GM23338 (cell line): ENCODE data around the gene COBL. TPM values are rescaled to one million over a fixed set of nuclear protein-coding genes. Genes with fewer than 3 reads are reported as not detected.

Experiments
- ATAC-seq: fragments of 200-7000 bp; cut with Tn5 transposase; 3 replicates; pipeline ENCODE4 v1.9.1; 2020
- DNase-seq: peaks from one replicate; pipeline ENCODE4 v3.0.0-alpha.2; 2015; ENCODE audit warnings: low spot score
- H2AFZ ChIP-seq: fragments of 200-600 bp; sonication (generic); 2 replicates; pipeline ENCODE4 v1.8.0; 2016; ENCODE audit warnings: antibody characterized with exemption, mild to moderate bottlenecking, moderate library complexity
- H3F3A ChIP-seq: fragments of 200-600 bp; sonication (generic); replicated peaks from 2 replicates; pipeline ENCODE4 v1.8.0; 2017; ENCODE audit warnings: antibody characterized with exemption, mixed run types, low read depth
- H3K27ac ChIP-seq: fragments of 200-600 bp; sonication (generic); 2 replicates; pipeline ENCODE4 v1.6.1; 2016; ENCODE audit warnings: low read depth
- H3K27me3 ChIP-seq: fragments of 200-600 bp; sonication (generic); 2 replicates; pipeline ENCODE4 v1.8.0; 2016; ENCODE audit warnings: mild to moderate bottlenecking, mixed run types, moderate library complexity; ENCODE audit not compliant: insufficient read depth
- H3K36me3 ChIP-seq: fragments of 200-600 bp; sonication (generic); 2 replicates; pipeline ENCODE4 v1.8.0; 2016; ENCODE audit warnings: mild to moderate bottlenecking; ENCODE audit not compliant: insufficient read depth
- H3K4me1 ChIP-seq: fragments of 200-600 bp; sonication (generic); 2 replicates; pipeline ENCODE4 v1.8.0; 2016; ENCODE audit warnings: mild to moderate bottlenecking, moderate library complexity; ENCODE audit not compliant: insufficient read depth
- H3K4me2 ChIP-seq: fragments of 200-600 bp; sonication (generic); 2 replicates; pipeline ENCODE4 v1.7.1; 2017; ENCODE audit warnings: mixed run types
- H3K4me3 ChIP-seq: fragments of 200-600 bp; sonication (generic); 2 replicates; pipeline ENCODE4 v1.6.1; 2016; ENCODE audit warnings: mixed run types
- H3K79me2 ChIP-seq: fragments of 200-600 bp; sonication (generic); replicated peaks from 2 replicates; pipeline ENCODE4 v1.8.0; 2017; ENCODE audit warnings: mild to moderate bottlenecking; ENCODE audit not compliant: insufficient read depth
- H3K9me2 ChIP-seq: fragments of 200-600 bp; sonication (generic); 2 replicates; pipeline ENCODE4 v1.8.0; 2017; ENCODE audit not compliant: insufficient read depth
- H4K20me1 ChIP-seq: fragments of 200-600 bp; sonication (generic); replicated peaks from 2 replicates; pipeline ENCODE4 v1.8.0; 2017; ENCODE audit warnings: mild to moderate bottlenecking; ENCODE audit not compliant: insufficient read depth
- H3K27ac Mint-ChIP-seq: 2 replicates; pipeline ENCODE4 v1.8.0; 2020; ENCODE audit warnings: inconsistent platforms, mild to moderate bottlenecking, moderate library complexity, mixed read lengths
- H3K27me3 Mint-ChIP-seq: 3 replicates; pipeline ENCODE4 v1.8.0; 2022; ENCODE audit warnings: low read depth, mild to moderate bottlenecking, moderate library complexity, mixed read lengths, inconsistent platforms; ENCODE audit not compliant: insufficient read depth, poor library complexity
- H3K36me3 Mint-ChIP-seq: 3 replicates; pipeline ENCODE4 v1.8.0; 2021; ENCODE audit warnings: low read depth, mild to moderate bottlenecking, inconsistent platforms, moderate library complexity, mixed read lengths
- H3K4me1 Mint-ChIP-seq: 3 replicates; pipeline ENCODE4 v1.8.0; 2020; ENCODE audit warnings: mild to moderate bottlenecking, inconsistent platforms, mixed read lengths
- H3K4me3 Mint-ChIP-seq: 3 replicates; pipeline ENCODE4 v1.8.0; 2021; ENCODE audit warnings: moderate library complexity, mild to moderate bottlenecking, inconsistent platforms, mixed read lengths
- H3K9me3 Mint-ChIP-seq: 3 replicates; pipeline ENCODE4 v1.8.0; 2020; ENCODE audit warnings: moderate library complexity, mild to moderate bottlenecking, inconsistent platforms, mixed read lengths
- CREB1 ChIP-seq: fragments of 250-450 bp; sonication (Bioruptor Pico); IDR thresholded peaks from 2 replicates; pipeline ENCODE4 v1.5.0; 2020; ENCODE audit warnings: low read depth, mild to moderate bottlenecking, moderate library complexity
- EZH2phosphoT487 ChIP-seq: fragments of 200-600 bp; sonication (generic); IDR thresholded peaks from one replicate; pipeline ENCODE4 v1.8.1; 2018; ENCODE audit warnings: antibody characterized with exemption; ENCODE audit not compliant: unreplicated experiment
- JUNB ChIP-seq: IDR thresholded peaks from one replicate; pipeline ENCODE4 v1.6.1; 2016; ENCODE audit warnings: antibody characterized with exemption; ENCODE audit not compliant: unreplicated experiment
- STAT1 ChIP-seq: IDR thresholded peaks from one replicate; pipeline ENCODE4 v1.6.1; 2016; ENCODE audit warnings: antibody characterized with exemption; ENCODE audit not compliant: unreplicated experiment
- ZNF114 ChIP-seq: fragments of 250-450 bp; sonication (Bioruptor Pico); IDR thresholded peaks from 2 replicates; pipeline ENCODE4 v1.5.0; 2020; ENCODE audit warnings: mild to moderate bottlenecking, moderate library complexity
- ZNF331 ChIP-seq: fragments of 250-450 bp; sonication (Bioruptor Pico); IDR thresholded peaks from 2 replicates; pipeline ENCODE4 v1.5.0; 2020; ENCODE audit warnings: low read depth, mild to moderate bottlenecking, moderate library complexity
- polyA plus RNA-seq: library from polyadenylated mRNA; unstranded; fragments of >200 nt; fragmentation: Nextera tagmentation; extraction: Ambion mirVana; gene quantifications from 2 replicates; pipeline ENCODE4 v1.2.1, GENCODE V29; 2016
- total RNA-seq: library from RNA; depleted of rRNA; stranded (reverse); fragments of >200 nt; shearing (Covaris generic); gene quantifications from 2 replicates; pipeline ENCODE4 v1.2.3, GENCODE V29; 2014
- TF ChIP-seq, protein P1 (sequence below): IDR thresholded peaks from one replicate; pipeline ENCODE4 v1.6.1; 2018; ENCODE audit warnings: antibody characterized with exemption; ENCODE audit not compliant: unreplicated experiment
- TF ChIP-seq, protein P2 (sequence below), 2 experiments: fragments of 200-600 bp in 1 of 2; sonication (generic) in 1 of 2; conservative IDR thresholded peaks; 2 replicates each; pipeline versions ENCODE4 v1.5.1 to v1.6.1; 2016 to 2017; ENCODE audit warnings: antibody characterized with exemption in 2 of 2, low read depth in 2 of 2, mild to moderate bottlenecking in 2 of 2, moderate library complexity in 1 of 2

COBL gene
- total and polyA plus RNA-seq, 2 experiments from 2014 or later = 18.3 to 51.9 TPM

DNA sequence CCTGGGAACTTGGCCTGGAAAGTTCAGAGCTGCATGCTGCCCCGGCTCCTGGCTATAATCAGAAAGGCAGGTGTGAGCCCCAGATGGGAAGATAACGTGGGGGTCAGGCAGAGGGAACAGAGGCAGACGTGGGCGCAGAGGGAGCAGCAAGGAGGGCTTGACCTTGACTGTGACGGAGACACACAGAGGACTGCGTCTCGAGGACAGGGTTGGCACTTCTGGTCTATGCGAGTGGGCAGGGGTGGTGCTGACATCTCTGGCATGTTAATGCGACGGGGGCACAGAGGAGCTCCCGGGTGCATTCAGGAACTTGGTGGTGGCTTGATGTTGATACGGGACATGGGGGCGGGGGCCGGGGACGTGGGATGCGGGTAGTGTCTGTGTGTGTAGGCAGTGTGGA lies 301.8 kb downstream of the COBL start:
- H3K4me2 ChIP-seq = no peak overlapping the region
- H3K36me3 Mint-ChIP-seq = peaks cover 10% of the 10 kb centered on the region; the same call in 2 of the 3 replicates
- no peaks in the 10 kb centered on the region; the same call in 2 of the 3 replicates for H3K9me3 Mint-ChIP-seq
- H3K4me3 Mint-ChIP-seq = no peak overlapping the region
- H3K4me1 ChIP-seq = no peaks in the 10 kb centered on the region
- H3K27me3 Mint-ChIP-seq = peaks cover 10% of the 10 kb centered on the region
- DNase-seq = no peak
- H3K9me2 ChIP-seq = peaks cover 14% of the 10 kb centered on the region; the same call in 1 of the 2 replicates
- H3K27ac Mint-ChIP-seq = no peak overlapping the region
- no peaks in the 10 kb centered on the region for H3K4me1 Mint-ChIP-seq
- H3F3A ChIP-seq = no peaks in the 10 kb centered on the region
- no peaks in the 10 kb centered on the region for H4K20me1 ChIP-seq
- TF ChIP-seq ZNF114 (CRISPR knock-in tag) = no peak
- TF ChIP-seq CREB1 (CRISPR knock-in tag) = no peak
- TF ChIP-seq EZH2phosphoT487 = no peak
- no peak for TF ChIP-seq JUNB
- no peak for TF ChIP-seq STAT1
- no peak for TF ChIP-seq ZNF331 (CRISPR knock-in tag)
- TF ChIP-seq, protein P1, sequence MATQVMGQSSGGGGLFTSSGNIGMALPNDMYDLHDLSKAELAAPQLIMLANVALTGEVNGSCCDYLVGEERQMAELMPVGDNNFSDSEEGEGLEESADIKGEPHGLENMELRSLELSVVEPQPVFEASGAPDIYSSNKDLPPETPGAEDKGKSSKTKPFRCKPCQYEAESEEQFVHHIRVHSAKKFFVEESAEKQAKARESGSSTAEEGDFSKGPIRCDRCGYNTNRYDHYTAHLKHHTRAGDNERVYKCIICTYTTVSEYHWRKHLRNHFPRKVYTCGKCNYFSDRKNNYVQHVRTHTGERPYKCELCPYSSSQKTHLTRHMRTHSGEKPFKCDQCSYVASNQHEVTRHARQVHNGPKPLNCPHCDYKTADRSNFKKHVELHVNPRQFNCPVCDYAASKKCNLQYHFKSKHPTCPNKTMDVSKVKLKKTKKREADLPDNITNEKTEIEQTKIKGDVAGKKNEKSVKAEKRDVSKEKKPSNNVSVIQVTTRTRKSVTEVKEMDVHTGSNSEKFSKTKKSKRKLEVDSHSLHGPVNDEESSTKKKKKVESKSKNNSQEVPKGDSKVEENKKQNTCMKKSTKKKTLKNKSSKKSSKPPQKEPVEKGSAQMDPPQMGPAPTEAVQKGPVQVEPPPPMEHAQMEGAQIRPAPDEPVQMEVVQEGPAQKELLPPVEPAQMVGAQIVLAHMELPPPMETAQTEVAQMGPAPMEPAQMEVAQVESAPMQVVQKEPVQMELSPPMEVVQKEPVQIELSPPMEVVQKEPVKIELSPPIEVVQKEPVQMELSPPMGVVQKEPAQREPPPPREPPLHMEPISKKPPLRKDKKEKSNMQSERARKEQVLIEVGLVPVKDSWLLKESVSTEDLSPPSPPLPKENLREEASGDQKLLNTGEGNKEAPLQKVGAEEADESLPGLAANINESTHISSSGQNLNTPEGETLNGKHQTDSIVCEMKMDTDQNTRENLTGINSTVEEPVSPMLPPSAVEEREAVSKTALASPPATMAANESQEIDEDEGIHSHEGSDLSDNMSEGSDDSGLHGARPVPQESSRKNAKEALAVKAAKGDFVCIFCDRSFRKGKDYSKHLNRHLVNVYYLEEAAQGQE = no peak
- H3K27ac ChIP-seq = no peak overlapping the region
- ATAC-seq = no peak
- no peak overlapping the region for H3K4me3 ChIP-seq
- H3K79me2 ChIP-seq = no peaks in the 10 kb centered on the region
- no peak overlapping the region for H2AFZ ChIP-seq
- H3K27me3 ChIP-seq = no peaks in the 10 kb centered on the region
- H3K36me3 ChIP-seq = no peaks in the 10 kb centered on the region

DNA sequence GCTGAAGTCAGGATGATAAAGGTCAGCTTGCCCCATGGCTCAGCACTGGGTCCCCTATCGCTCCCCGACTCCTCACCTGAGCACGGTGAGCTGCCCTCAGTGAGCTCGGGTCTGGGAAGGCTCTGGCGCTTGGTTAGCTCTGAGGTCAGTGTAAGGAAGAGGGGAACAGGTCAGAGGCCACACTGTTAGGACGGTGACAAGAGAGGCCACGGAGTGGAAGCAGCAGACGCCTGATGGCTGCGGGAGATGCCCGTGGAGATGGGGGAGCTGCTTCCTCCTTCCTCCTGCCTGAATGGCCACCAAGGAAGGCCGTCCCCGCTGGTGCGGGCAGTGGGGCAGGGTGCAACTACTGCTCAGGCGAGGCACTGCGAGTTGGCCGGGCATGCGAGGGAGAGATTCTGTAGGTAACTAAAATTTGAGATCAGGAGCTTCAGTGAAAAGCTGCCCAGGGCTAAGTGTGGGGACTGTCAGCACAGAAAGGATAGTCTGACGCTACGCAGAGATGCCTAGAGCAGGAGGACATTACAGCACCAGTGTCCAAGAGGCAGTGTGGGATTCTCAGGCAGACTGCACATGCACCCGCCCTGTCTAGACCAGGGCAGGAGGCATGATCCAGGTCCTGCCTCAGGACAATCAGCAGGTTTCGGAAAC lies 302.6 kb downstream of the COBL start:
- Histone ChIP-seq H3K9me2 (peaks cover 8% of the 10 kb centered on the region; the same call in 1 of the 2 replicates), H3F3A (no peaks in the 10 kb centered on the region), H3K79me2 (no peaks in the 10 kb centered on the region), H3K4me2 (no peak overlapping the region), H4K20me1 (no peaks in the 10 kb centered on the region), H3K36me3 (no peaks in the 10 kb centered on the region), H3K4me3 (no peak overlapping the region), H2AFZ (no peak overlapping the region), H3K27ac (no peak overlapping the region), H3K27me3 (no peaks in the 10 kb centered on the region), H3K4me1 (no peaks in the 10 kb centered on the region)
- H3K9me3 Mint-ChIP-seq = no peaks in the 10 kb centered on the region; the same call in 2 of the 3 replicates
- H3K4me3 Mint-ChIP-seq = no peak overlapping the region
- H3K27me3 Mint-ChIP-seq = peaks cover 10% of the 10 kb centered on the region
- H3K4me1 Mint-ChIP-seq = no peaks in the 10 kb centered on the region
- peaks cover 8% of the 10 kb centered on the region; the same call in 2 of the 3 replicates for H3K36me3 Mint-ChIP-seq
- ATAC-seq (peak; percentile 31; the same call in 2 of the 3 replicates), DNase-seq (no peak)
- no peak overlapping the region for H3K27ac Mint-ChIP-seq
- TF ChIP-seq JUNB (no peak), STAT1 (no peak), CREB1 (CRISPR knock-in tag) (no peak), ZNF114 (CRISPR knock-in tag) (no peak), ZNF331 (CRISPR knock-in tag) (no peak)
- TF ChIP-seq, protein P2, sequence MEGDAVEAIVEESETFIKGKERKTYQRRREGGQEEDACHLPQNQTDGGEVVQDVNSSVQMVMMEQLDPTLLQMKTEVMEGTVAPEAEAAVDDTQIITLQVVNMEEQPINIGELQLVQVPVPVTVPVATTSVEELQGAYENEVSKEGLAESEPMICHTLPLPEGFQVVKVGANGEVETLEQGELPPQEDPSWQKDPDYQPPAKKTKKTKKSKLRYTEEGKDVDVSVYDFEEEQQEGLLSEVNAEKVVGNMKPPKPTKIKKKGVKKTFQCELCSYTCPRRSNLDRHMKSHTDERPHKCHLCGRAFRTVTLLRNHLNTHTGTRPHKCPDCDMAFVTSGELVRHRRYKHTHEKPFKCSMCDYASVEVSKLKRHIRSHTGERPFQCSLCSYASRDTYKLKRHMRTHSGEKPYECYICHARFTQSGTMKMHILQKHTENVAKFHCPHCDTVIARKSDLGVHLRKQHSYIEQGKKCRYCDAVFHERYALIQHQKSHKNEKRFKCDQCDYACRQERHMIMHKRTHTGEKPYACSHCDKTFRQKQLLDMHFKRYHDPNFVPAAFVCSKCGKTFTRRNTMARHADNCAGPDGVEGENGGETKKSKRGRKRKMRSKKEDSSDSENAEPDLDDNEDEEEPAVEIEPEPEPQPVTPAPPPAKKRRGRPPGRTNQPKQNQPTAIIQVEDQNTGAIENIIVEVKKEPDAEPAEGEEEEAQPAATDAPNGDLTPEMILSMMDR (conservative IDR thresholded peaks at IDR 0.05; ENCODE audit: low read depth in 2 of 2) = no peak
- TF ChIP-seq, protein P1 = no peak
